Measurements from ENCODE around the gene OR2L2. TPM values are rescaled to one million over a fixed set of nuclear protein-coding genes. Genes with fewer than 3 reads are reported as not detected.

The OR2L2 gene, protein sequence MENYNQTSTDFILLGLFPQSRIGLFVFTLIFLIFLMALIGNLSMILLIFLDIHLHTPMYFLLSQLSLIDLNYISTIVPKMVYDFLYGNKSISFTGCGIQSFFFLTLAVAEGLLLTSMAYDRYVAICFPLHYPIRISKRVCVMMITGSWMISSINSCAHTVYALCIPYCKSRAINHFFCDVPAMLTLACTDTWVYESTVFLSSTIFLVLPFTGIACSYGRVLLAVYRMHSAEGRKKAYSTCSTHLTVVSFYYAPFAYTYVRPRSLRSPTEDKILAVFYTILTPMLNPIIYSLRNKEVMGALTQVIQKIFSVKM
- total RNA-seq (2012; rRNA removed) = not detected in 2 replicates

DNA sequence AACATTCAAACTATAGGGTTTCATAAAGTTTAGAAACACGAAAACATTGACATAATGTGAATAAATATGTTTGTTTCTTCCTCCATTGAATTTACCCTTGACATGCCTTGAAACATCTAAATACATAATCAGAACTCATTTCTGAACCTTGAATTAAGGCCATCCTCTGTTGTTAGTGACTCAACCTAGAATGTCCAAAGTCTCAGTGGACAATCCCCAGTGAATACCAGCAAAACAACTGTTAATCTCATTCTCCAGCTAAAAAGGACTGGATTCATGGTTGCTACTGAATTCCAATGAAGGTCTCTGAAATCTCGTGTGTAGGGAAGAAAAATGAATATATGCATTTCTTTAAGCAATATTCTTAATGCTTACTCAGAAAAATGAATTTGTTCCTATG, at the start of gene OR2L2:
TSS of gene OR2L2 (plus strand) at position 301 of the 400 bp plus-strand sequence. CDS start 8,198 bp downstream, outside the sequence.
- H3K9me3 ChIP-seq (replicated peaks; ENCODE audit: low read length) = no peaks in the 10 kb centered on the region
- no peaks in the 10 kb centered on the region for H3K27me3 ChIP-seq (ENCODE audit: control insufficient read depth, insufficient read depth, low read length)
- H3K4me3 ChIP-seq (ENCODE audit: low read length) = no peak within 1 kb of the TSS
- H3K4me2 ChIP-seq (ENCODE audit: low read length) = no peak within 1 kb of the TSS
- H3K4me1 ChIP-seq (ENCODE audit: control insufficient read depth, insufficient read depth, low read length) = no peaks in the 10 kb centered on the region
- H3K9ac ChIP-seq (ENCODE audit: low read depth, low read length) = no peak within 1 kb of the TSS
- H3K36me3 ChIP-seq (ENCODE audit: insufficient read depth, low read length) = no peaks in the 10 kb centered on the region

- Histone ChIP-seq H3K9me3 (replicated peaks; ENCODE audit: low read length) (peaks cover 3% of the 10 kb centered on the region), H3K9ac (ENCODE audit: low read depth, low read length) (no peak overlapping the region)
These were observed 36.9 kb upstream of the OR2L2 start for GRCh38 chr1:247992986-247993385.

GRCh38 chr1:247998811-247999210, 31.1 kb upstream of the OR2L2 start:
- no peak overlapping the region for H3K4me3 ChIP-seq (ENCODE audit: low read length)
- H3K36me3 ChIP-seq (ENCODE audit: insufficient read depth, low read length) = no peaks in the 10 kb centered on the region
- no peak overlapping the region for H3K9ac ChIP-seq (ENCODE audit: low read depth, low read length)
- H3K4me2 ChIP-seq (ENCODE audit: low read length) = no peak overlapping the region
- no peaks in the 10 kb centered on the region for H3K4me1 ChIP-seq (ENCODE audit: control insufficient read depth, insufficient read depth, low read length)
- H3K9me3 ChIP-seq (replicated peaks; ENCODE audit: low read length) = peaks cover 3% of the 10 kb centered on the region
- no peaks in the 10 kb centered on the region for H3K27me3 ChIP-seq (ENCODE audit: control insufficient read depth, insufficient read depth, low read length)

More at GRCh38 chr1:247992986-247993385, 36.9 kb upstream of the OR2L2 start:
- Histone ChIP-seq H3K27me3 (ENCODE audit: control insufficient read depth, insufficient read depth, low read length) (no peaks in the 10 kb centered on the region), H3K4me1 (ENCODE audit: control insufficient read depth, insufficient read depth, low read length) (no peaks in the 10 kb centered on the region), H3K4me3 (ENCODE audit: low read length) (no peak overlapping the region), H3K4me2 (ENCODE audit: low read length) (no peak overlapping the region), H3K36me3 (ENCODE audit: insufficient read depth, low read length) (no peaks in the 10 kb centered on the region)

- Histone ChIP-seq H3K4me2 (ENCODE audit: low read length) (no peak overlapping the region), H3K9ac (ENCODE audit: low read depth, low read length) (no peak overlapping the region), H3K4me1 (ENCODE audit: control insufficient read depth, insufficient read depth, low read length) (no peaks in the 10 kb centered on the region), H3K4me3 (ENCODE audit: low read length) (no peak overlapping the region), H3K36me3 (ENCODE audit: insufficient read depth, low read length) (no peaks in the 10 kb centered on the region), H3K27me3 (ENCODE audit: control insufficient read depth, insufficient read depth, low read length) (no peaks in the 10 kb centered on the region), H3K9me3 (replicated peaks; ENCODE audit: low read length) (peaks cover 3% of the 10 kb centered on the region)
These were observed 29.7 kb upstream of the OR2L2 start for GRCh38 chr1:248000169-248000568.

- Histone ChIP-seq H3K9me3 (replicated peaks; ENCODE audit: low read length) (peaks cover 4% of the 10 kb centered on the region), H3K4me1 (ENCODE audit: control insufficient read depth, insufficient read depth, low read length) (no peaks in the 10 kb centered on the region), H3K36me3 (ENCODE audit: insufficient read depth, low read length) (no peaks in the 10 kb centered on the region), H3K4me3 (ENCODE audit: low read length) (no peak overlapping the region), H3K27me3 (ENCODE audit: control insufficient read depth, insufficient read depth, low read length) (no peaks in the 10 kb centered on the region), H3K9ac (ENCODE audit: low read depth, low read length) (no peak overlapping the region), H3K4me2 (ENCODE audit: low read length) (no peak overlapping the region)
These were observed 22.1 kb upstream of the OR2L2 start for GRCh38 chr1:248007778-248008177.

DNA sequence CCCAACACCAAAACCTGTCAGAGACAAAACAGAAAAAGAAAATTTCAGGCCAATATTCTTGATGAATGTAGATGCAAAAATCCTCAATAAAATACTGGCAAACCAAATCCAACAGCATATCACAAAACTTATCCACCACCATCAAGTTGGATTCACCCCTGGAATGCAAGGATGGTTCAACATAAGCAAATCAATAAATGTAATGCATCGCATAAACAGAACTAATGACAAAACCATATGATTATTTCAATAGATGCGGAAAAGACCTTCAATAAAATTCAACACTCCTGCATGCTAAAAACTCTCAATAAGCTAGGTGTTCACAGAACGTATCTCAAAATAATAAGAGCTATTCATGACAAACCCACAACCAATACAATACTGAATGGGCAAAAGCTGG, 20.2 kb upstream of the OR2L2 start:
- H3K4me2 ChIP-seq (ENCODE audit: low read length) = no peak overlapping the region
- H3K4me1 ChIP-seq (ENCODE audit: control insufficient read depth, insufficient read depth, low read length) = no peaks in the 10 kb centered on the region
- H3K36me3 ChIP-seq (ENCODE audit: insufficient read depth, low read length) = no peaks in the 10 kb centered on the region
- H3K4me3 ChIP-seq (ENCODE audit: low read length) = no peak overlapping the region
- no peaks in the 10 kb centered on the region for H3K27me3 ChIP-seq (ENCODE audit: control insufficient read depth, insufficient read depth, low read length)
- peaks cover 4% of the 10 kb centered on the region for H3K9me3 ChIP-seq (replicated peaks; ENCODE audit: low read length)
- H3K9ac ChIP-seq (ENCODE audit: low read depth, low read length) = no peak overlapping the region

DNA sequence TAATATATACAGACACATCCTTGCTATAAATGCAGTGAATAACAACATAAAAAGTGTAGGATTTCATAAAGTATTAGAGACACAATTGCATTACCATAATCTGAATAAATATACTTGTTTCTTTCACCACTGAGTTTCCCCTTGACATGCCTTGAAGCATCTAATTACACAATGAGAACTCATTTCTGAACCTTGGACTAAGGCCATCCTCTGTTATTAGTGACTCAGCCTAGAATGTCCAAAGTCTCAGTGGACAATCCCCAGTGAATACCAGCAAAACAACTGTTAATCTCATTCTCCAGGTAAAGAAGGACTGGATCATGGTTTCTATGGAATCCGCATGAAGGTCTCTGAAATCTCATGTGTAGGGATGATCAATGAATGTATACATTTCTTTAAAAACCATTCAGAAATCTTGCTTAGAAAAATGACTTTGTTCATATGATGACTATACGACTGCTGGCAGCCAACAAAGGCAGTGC, 16.6 kb upstream of the OR2L2 start, which contains the start of gene OR2L5:
TSS of gene OR2L5 (plus strand) at position 432 of the 482 bp plus-strand sequence. CDS start 8,288 bp downstream, outside the sequence.
- Histone ChIP-seq H3K27me3 (ENCODE audit: control insufficient read depth, insufficient read depth, low read length) (no peaks in the 10 kb centered on the region), H3K36me3 (ENCODE audit: insufficient read depth, low read length) (no peaks in the 10 kb centered on the region), H3K4me3 (ENCODE audit: low read length) (no peak within 1 kb of the TSS), H3K9me3 (replicated peaks; ENCODE audit: low read length) (no peaks in the 10 kb centered on the region), H3K4me1 (ENCODE audit: control insufficient read depth, insufficient read depth, low read length) (no peaks in the 10 kb centered on the region), H3K9ac (ENCODE audit: low read depth, low read length) (no peak within 1 kb of the TSS), H3K4me2 (ENCODE audit: low read length) (no peak within 1 kb of the TSS)

GRCh38 chr1:248015803-248016202, 14.1 kb upstream of the OR2L2 start:
- no peaks in the 10 kb centered on the region for H3K9me3 ChIP-seq (replicated peaks; ENCODE audit: low read length)
- no peak overlapping the region for H3K4me3 ChIP-seq (ENCODE audit: low read length)
- H3K27me3 ChIP-seq (ENCODE audit: control insufficient read depth, insufficient read depth, low read length) = no peaks in the 10 kb centered on the region

GRCh38 chr1:248045209-248045608, 15.3 kb downstream of the OR2L2 start:
- Histone ChIP-seq H3K9me3 (replicated peaks; ENCODE audit: low read length) (no peaks in the 10 kb centered on the region), H3K36me3 (ENCODE audit: insufficient read depth, low read length) (no peaks in the 10 kb centered on the region), H3K4me3 (ENCODE audit: low read length) (no peak overlapping the region), H3K4me2 (ENCODE audit: low read length) (no peak overlapping the region), H3K27me3 (ENCODE audit: control insufficient read depth, insufficient read depth, low read length) (no peaks in the 10 kb centered on the region), H3K4me1 (ENCODE audit: control insufficient read depth, insufficient read depth, low read length) (no peaks in the 10 kb centered on the region), H3K9ac (ENCODE audit: low read depth, low read length) (no peak overlapping the region)

More at GRCh38 chr1:248015803-248016202, 14.1 kb upstream of the OR2L2 start:
- H3K36me3 ChIP-seq (ENCODE audit: insufficient read depth, low read length) = no peaks in the 10 kb centered on the region
- no peak overlapping the region for H3K9ac ChIP-seq (ENCODE audit: low read depth, low read length)
- no peaks in the 10 kb centered on the region for H3K4me1 ChIP-seq (ENCODE audit: control insufficient read depth, insufficient read depth, low read length)
- H3K4me2 ChIP-seq (ENCODE audit: low read length) = no peak overlapping the region

DNA sequence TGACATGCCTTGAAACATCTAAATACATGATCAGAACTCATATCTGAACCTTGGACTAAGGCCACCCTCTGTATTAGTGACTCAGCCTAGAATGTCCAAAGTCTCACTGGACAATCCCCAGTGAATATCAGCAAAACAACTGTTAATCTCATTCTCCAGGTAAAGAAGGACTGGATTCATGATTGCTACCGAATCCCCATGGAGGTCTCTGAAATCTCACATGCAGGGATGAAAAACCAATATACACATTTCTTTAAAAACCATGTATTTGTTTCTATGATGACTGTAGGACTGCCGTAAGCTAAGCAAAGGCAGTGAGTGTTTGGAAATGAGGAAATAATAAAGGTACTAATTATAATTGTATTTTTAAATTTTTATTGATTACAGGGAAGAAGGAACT, 16.7 kb downstream of the OR2L2 start, which contains the start of gene OR2L3:
TSS of gene OR2L3 (plus strand) at position 301 of the 400 bp plus-strand sequence. CDS start 13,846 bp downstream, outside the sequence.
- Histone ChIP-seq H3K36me3 (ENCODE audit: insufficient read depth, low read length) (no peaks in the 10 kb centered on the region), H3K4me2 (ENCODE audit: low read length) (no peak within 1 kb of the TSS), H3K9me3 (replicated peaks; ENCODE audit: low read length) (no peaks in the 10 kb centered on the region), H3K4me3 (ENCODE audit: low read length) (no peak within 1 kb of the TSS), H3K4me1 (ENCODE audit: control insufficient read depth, insufficient read depth, low read length) (no peaks in the 10 kb centered on the region), H3K9ac (ENCODE audit: low read depth, low read length) (no peak within 1 kb of the TSS), H3K27me3 (ENCODE audit: control insufficient read depth, insufficient read depth, low read length) (no peaks in the 10 kb centered on the region)

DNA sequence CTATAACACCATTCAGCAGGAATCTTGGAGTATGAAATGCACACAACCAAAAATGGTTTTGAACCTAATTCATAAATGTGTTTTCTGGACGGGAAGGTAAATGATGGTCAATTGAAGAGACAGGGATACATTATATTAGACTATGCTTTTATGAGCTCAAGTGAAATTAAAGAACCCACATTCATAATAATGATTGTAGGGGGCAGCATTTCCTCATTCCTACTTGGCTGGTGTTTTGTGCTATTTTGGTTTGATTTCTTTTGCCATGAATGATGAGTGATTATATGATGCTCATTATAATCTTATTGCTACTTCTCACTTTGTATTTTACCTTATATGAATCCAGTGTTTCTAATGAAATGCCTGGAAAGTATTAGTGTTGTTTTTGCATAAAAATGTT, 17.1 kb downstream of the OR2L2 start:
- Histone ChIP-seq H3K36me3 (ENCODE audit: insufficient read depth, low read length) (no peaks in the 10 kb centered on the region), H3K4me1 (ENCODE audit: control insufficient read depth, insufficient read depth, low read length) (no peaks in the 10 kb centered on the region), H3K4me2 (ENCODE audit: low read length) (no peak overlapping the region), H3K27me3 (ENCODE audit: control insufficient read depth, insufficient read depth, low read length) (no peaks in the 10 kb centered on the region), H3K4me3 (ENCODE audit: low read length) (no peak overlapping the region), H3K9ac (ENCODE audit: low read depth, low read length) (no peak overlapping the region), H3K9me3 (replicated peaks; ENCODE audit: low read length) (no peaks in the 10 kb centered on the region)

DNA sequence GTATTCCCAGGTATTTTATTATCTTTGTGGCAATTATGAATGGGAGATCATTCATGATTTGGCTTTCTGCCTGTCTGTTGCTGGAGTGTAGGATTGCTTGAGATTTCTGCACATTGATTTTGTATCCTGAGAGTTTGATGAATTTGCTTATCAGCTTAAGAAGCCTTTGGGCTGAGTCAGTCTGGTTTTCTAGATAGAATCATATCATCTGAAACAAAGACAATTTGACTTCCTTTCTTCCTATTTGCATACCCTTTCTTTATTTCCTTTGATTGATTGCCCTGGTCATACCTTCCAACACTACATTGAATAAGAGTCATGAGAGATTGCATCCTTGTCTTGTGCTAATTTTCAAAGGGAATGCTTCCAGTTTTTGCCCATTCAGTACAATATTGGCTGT, 24.8 kb downstream of the OR2L2 start:
- Histone ChIP-seq H3K27me3 (ENCODE audit: control insufficient read depth, insufficient read depth, low read length) (no peaks in the 10 kb centered on the region), H3K4me2 (ENCODE audit: low read length) (no peak overlapping the region), H3K36me3 (ENCODE audit: insufficient read depth, low read length) (no peaks in the 10 kb centered on the region), H3K9ac (ENCODE audit: low read depth, low read length) (no peak overlapping the region), H3K9me3 (replicated peaks; ENCODE audit: low read length) (no peaks in the 10 kb centered on the region), H3K4me3 (ENCODE audit: low read length) (no peak overlapping the region), H3K4me1 (ENCODE audit: control insufficient read depth, insufficient read depth, low read length) (no peaks in the 10 kb centered on the region)

Measured in skeletal muscle satellite cell (primary cell).